Small intestine (tissue), 7 donors: ENCODE measurements around the gene ARFGAP1. TPM values are rescaled to one million over a fixed set of nuclear protein-coding genes. Genes with fewer than 3 reads are reported as not detected.
A peak's percentile ranks its signal among the peaks of the same experiment; 100 is the strongest.

Experiments
- DNase-seq, 2 donors: peaks; one replicate each; pipeline versions ENCODE4 v3.0.0 to v3.0.0-alpha.2; 2013
- FAIRE-seq: peaks from 2 replicates; lab custom pipeline; 2012; peaks lifted over from hg19 to GRCh38; lab: Jason Lieb, UNC
- H3K27ac ChIP-seq, 3 donors: one replicate each; pipeline ENCODE4 v1.5.1; 2013; ENCODE audit warnings: low read length in 2 of 3, mild to moderate bottlenecking in 2 of 3, control low read depth in 1 of 3, inconsistent platforms in 1 of 3, low read depth in 1 of 3, moderate library complexity in 1 of 3
- H3K27me3 ChIP-seq, 3 donors: one replicate each; pipeline ENCODE4 v1.6.1; 2013; ENCODE audit warnings: low read length in 3 of 3, inconsistent platforms in 1 of 3; ENCODE audit not compliant: control insufficient read depth in 3 of 3, insufficient read depth in 3 of 3
- H3K36me3 ChIP-seq, 3 donors: one replicate each; pipeline ENCODE4 v1.6.1; 2013; ENCODE audit warnings: low read length in 3 of 3, inconsistent platforms in 1 of 3, low read depth in 1 of 3, mild to moderate bottlenecking in 1 of 3, moderate library complexity in 1 of 3; ENCODE audit not compliant: control insufficient read depth in 3 of 3, insufficient read depth in 2 of 3
- H3K4me1 ChIP-seq, 3 donors: one replicate each; pipeline ENCODE4 v1.6.1; 2013; ENCODE audit warnings: low read length in 2 of 3, inconsistent platforms in 1 of 3, low read depth in 1 of 3, mild to moderate bottlenecking in 1 of 3, moderate library complexity in 1 of 3; ENCODE audit not compliant: control insufficient read depth in 3 of 3, insufficient read depth in 2 of 3
- H3K4me3 ChIP-seq, 3 donors: one replicate each; pipeline ENCODE4 v1.5.1; 2013; ENCODE audit warnings: low read length in 3 of 3, control low read depth in 1 of 3, inconsistent platforms in 1 of 3, low read depth in 1 of 3, mild to moderate bottlenecking in 1 of 3, moderate library complexity in 1 of 3
- H3K9me3 ChIP-seq, 2 donors: one replicate each; pipeline ENCODE4 v1.6.1; 2013; ENCODE audit warnings: low read depth in 1 of 2, low read length in 1 of 2; ENCODE audit not compliant: control insufficient read depth in 2 of 2, insufficient read depth in 1 of 2
- WGBS, 3 donors: extraction: QIAGEN DNeasy Blood & Tissue Kit; methylation state at CpG; one replicate each; pipeline ENCODE4 v1.1.7; 2013; 5-methylcytosine and 5-hydroxymethylcytosine counted together
- polyA plus RNA-seq, 4 donors: library from polyadenylated mRNA; stranded (reverse) in 3 of 4; unstranded in 1 of 4; fragments of 200-250 nt in 3 of 4; fragments of 120-200 nt in 1 of 4; gene quantifications; one replicate each; pipeline versions ENCODE4 v1.2.1 to v1.2.3, GENCODE V29; 2013
- donor health status: healthy with polysubstance abuse.
- donor health status: control.
- donor health status: control.
- donor health status: Bipolar disorder and iron deficiency.
- donor health status: healthy.

The ARFGAP1 gene
- polyA plus RNA-seq, 4 donors, result 70.9 to 117 (median 80.3) TPM

DNA sequence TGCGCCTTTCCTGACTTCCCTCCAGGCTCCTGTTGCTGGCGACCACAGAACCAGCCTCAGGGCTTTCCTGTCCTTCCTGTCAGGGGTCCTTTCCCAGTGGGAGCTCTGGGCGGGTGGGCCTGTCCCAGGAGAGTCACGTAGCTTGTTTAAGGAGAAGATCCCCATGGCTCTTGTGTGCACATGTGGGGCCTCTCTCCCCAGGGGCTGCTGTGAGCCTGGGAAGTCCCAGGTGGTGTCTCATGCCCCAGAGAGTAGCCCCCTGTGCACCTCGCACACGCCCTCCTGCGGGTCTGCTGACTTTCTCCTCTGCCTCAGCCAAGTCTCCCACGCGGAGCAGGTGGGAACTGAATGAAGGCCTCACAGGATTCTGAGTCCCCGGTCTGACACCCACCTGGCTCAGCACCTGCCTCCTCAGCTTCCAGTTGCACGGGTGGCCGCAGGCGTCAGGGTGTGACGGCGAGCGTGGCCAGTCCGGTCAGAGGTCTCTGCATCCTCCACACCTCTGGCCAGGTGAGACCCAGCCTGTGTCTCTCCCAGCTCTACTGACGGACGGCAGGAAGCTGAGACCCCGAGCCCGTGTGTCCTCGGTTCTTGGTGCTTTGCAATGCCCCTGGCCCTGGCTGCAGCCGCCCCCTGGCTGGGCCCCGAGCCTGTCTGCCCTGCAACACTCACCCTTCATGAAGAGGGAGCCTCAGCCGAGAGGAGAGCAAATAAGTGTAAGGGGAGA, 12.7 kb upstream of the ARFGAP1 start:
- no peak for FAIRE-seq
- peaks cover 0 to 20% (median 0%) of the 10 kb centered on the region in 3 donors for H3K4me1 ChIP-seq
- DNase-seq, result no peak
- H3K4me3 ChIP-seq, result no peak overlapping the region
- no peaks in the 10 kb centered on the region for H3K9me3 ChIP-seq
- peaks cover 0 to 17% (median 14%) of the 10 kb centered on the region in 3 donors for H3K27me3 ChIP-seq
- H3K27ac ChIP-seq, result no peak overlapping the region
- no peaks in the 10 kb centered on the region for H3K36me3 ChIP-seq
- 81 to 85% (median 82%) methylated on average over 25 of the region's 25 CpGs for WGBS, 3 donors

DNA sequence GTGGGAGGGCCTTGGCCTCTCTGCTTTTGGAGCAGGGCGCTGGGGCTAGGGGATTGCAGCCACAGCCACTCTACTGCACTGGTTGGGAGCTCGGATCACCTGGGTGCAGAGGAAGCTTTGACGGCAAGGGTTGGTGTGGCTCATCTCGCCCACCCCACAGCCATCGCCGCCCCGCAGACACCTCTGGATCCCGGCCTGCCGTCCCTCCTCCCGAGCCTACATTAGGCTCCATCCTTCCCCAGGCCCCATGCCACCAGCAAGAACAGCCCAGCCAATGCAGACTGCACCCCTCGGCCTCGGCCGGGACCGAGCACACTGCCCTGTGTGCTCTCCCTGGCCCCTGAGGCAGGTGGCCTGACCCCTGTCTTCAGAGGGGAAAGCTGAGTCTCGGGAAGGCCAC, 12.1 kb upstream of the ARFGAP1 start:
- Histone ChIP-seq H3K9me3 (no peaks in the 10 kb centered on the region), H3K36me3 (no peaks in the 10 kb centered on the region), H3K27me3 (peaks cover 0 to 11% (median 8%) of the 10 kb centered on the region in 3 donors), H3K4me1 (peaks cover 0 to 16% (median 0%) of the 10 kb centered on the region in 3 donors), H3K27ac (no peak overlapping the region), H3K4me3 (no peak overlapping the region)
- WGBS, 3 donors, result 85 to 90% (median 89%) methylated on average over 15 of the region's 15 CpGs
- FAIRE-seq (no peak), DNase-seq (no peak)

DNA sequence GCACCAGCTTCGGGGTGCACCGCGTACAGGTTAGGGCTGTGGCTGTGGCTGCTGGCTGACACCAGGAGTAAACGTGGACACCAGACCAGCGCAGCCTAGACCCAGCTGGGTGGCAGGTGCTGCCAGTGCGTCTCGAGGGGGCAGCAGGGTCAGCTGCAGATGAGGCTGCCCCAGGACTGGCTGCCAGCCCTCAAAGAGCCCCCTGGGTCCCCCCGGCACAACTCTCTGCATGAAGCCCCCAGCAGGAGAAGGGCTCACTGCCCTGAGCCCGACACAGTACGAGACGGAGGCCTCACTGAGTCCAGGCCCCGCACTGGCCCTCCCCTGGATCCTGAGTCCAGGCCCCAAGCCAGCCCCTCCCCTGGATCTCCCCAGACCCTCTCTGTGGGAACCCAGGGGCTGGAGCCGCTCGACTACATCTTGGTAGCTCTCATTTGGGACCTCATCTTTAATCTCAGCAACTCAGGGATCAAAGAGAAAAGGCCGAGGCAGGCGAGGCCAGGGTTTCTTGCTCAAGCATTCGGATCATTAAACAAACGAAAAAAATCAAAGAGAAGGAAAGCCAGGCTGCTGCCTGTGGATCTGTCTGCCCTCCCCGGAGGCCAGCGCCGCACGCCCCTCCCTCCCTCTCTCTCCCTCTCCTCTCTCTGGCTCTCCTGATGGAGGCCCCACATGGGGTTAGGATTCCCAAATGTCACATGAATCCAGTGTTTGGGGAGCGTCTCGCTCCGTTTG, 11.4 kb upstream of the ARFGAP1 start:
- Histone ChIP-seq H3K4me3 (no peak overlapping the region), H3K36me3 (no peaks in the 10 kb centered on the region), H3K9me3 (no peaks in the 10 kb centered on the region), H3K4me1 (peaks cover 0 to 16% (median 0%) of the 10 kb centered on the region in 3 donors), H3K27me3 (peaks cover 0 to 6% (median 4%) of the 10 kb centered on the region in 3 donors), H3K27ac (peak overlapping the region in 1 of 3 donors; percentile 53)
- DNase-seq (no peak), FAIRE-seq (no peak)
- WGBS, 3 donors, result 50 to 58% (median 52%) methylated on average over 25 of the region's 25 CpGs

DNA sequence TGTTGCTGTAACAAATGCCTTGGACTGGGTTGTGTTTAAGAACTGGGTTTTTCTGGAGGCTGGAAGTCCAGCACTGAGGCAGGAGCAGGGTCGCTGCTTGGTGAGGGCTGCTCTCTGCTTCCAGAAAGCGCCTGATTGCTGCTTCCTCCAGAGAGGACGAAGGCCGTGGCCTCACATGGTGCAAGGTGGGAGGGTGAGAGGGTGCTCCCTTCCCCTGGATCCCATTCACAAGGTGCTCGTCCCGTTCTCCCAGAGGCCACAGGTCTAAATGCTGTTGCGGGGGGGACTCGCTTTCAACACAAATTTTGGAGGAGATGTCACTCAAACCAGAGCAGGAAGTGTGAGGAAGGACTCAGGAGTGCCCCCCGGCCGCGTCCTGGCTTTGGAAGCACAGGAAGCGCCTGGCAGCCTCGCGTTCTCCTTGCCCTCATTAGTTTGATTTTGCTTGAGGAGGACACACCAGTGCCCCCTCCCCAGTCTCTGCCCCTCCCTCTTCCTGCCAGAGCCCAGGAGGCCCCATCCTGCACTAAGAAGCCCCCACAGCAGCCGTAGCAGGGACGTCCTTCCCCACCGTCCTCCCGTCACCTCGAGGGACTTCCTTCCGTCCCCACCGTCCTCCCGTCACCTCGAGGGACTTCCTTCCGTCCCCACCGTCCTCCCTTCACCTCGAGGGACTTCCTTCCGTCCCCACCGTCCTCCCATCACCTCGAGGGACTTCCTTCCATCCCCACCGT, 10.7 kb upstream of the ARFGAP1 start:
- DNase-seq, result no peak
- H3K27me3 ChIP-seq, result peaks cover 0 to 6% (median 0%) of the 10 kb centered on the region in 3 donors
- H3K4me1 ChIP-seq, result peaks cover 0 to 16% (median 0%) of the 10 kb centered on the region in 3 donors
- peak overlapping the region in 1 of 3 donors; percentile 53 for H3K27ac ChIP-seq
- H3K36me3 ChIP-seq, result no peaks in the 10 kb centered on the region
- WGBS, 3 donors, result 42 to 67% (median 55%) methylated on average over 22 to 30 of the region's 30 CpGs
- H3K9me3 ChIP-seq, result no peaks in the 10 kb centered on the region
- no peak for FAIRE-seq
- no peak overlapping the region for H3K4me3 ChIP-seq

DNA sequence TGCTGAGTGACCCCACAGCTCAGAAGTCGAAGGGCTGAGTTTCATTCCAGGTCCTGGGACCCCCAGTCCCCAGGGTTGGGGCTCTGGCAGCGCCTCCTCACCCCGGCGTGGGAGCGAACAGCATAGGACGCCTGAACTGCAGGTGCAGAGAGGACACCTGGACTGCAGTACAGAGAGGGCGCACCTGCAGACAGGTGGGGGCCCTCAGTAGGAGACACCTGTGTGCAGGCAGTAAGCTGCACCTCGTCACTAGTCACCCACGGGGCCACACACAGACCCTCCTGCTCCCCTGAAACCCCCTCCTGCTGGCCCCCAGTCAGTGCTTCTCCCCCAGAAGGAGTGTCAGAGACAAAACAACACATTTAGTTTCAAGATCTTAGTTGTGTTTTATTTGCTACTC, 9.8 kb upstream of the ARFGAP1 start:
- H3K4me1 ChIP-seq, result peaks cover 0 to 16% (median 0%) of the 10 kb centered on the region in 3 donors
- FAIRE-seq, result no peak
- peak in 1 of 2 donors; percentile 49 for DNase-seq

DNA sequence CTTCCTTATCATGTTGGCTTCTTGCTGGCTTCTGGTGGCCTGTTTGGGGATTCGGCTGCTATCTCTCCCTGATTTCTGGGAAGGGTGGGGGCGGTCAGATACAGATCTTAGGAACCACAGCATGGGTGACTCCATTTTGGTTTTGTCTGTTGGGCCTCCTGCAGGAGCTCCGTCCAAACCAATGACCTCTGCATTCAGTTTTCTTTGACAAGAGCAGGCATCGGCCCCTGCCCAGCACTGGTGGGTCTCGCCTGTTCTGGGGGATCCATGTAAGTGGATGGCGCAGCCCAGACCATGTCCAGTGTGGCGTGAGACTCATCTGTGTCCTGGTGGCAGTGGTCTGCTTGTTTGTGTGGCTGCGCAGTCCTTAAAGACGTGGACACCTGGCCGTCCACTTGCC, 8.6 kb upstream of the ARFGAP1 start:
- H3K27me3 ChIP-seq, result peaks cover 0 to 6% (median 0%) of the 10 kb centered on the region in 3 donors
- 88 to 92% (median 89%) methylated on average over 10 of the region's 10 CpGs for WGBS, 3 donors
- peaks cover 0 to 15% (median 0%) of the 10 kb centered on the region in 3 donors for H3K4me1 ChIP-seq
- DNase-seq (no peak), FAIRE-seq (no peak)
- no peaks in the 10 kb centered on the region for H3K36me3 ChIP-seq
- H3K27ac ChIP-seq, result no peak overlapping the region
- H3K9me3 ChIP-seq, result no peaks in the 10 kb centered on the region
- no peak overlapping the region for H3K4me3 ChIP-seq

More for the DNA sequence above, 9.8 kb upstream of the ARFGAP1 start:
- WGBS, 3 donors, result 13 to 69% (median 39%) methylated on average over 9 of the region's 9 CpGs
- no peak overlapping the region for H3K27ac ChIP-seq
- peaks cover 0 to 6% (median 0%) of the 10 kb centered on the region in 3 donors for H3K27me3 ChIP-seq
- no peak overlapping the region for H3K4me3 ChIP-seq
- H3K9me3 ChIP-seq, result no peaks in the 10 kb centered on the region
- no peaks in the 10 kb centered on the region for H3K36me3 ChIP-seq

DNA sequence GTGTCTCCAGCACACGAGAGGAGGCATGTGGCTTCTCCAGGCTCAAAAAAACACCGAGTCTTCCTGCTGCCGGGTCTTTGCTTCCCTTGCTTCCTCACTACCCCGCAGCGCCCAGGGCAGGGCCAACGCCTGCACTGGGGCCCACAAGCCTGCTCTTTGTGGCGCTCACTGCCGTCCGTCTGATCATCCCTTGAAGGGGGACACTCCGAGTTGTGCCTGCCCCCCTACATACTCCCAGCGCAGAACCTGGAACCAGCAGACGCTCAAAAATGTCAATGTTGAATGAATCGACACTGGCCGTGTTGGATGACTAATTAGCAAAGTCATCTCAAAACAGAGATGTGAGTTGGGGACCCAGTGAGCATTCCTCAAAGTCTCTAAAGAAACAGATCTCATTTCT, 8.1 kb upstream of the ARFGAP1 start:
- no peak for FAIRE-seq
- no peaks in the 10 kb centered on the region for H3K9me3 ChIP-seq
- no peak for DNase-seq
- no peak overlapping the region for H3K4me3 ChIP-seq
- H3K36me3 ChIP-seq, result no peaks in the 10 kb centered on the region
- no peak overlapping the region for H3K27ac ChIP-seq
- H3K4me1 ChIP-seq, result peaks cover 0 to 15% (median 0%) of the 10 kb centered on the region in 3 donors
- 51 to 65% (median 61%) methylated on average over 14 of the region's 14 CpGs for WGBS, 3 donors
- peaks cover 0 to 6% (median 0%) of the 10 kb centered on the region in 3 donors for H3K27me3 ChIP-seq
